SHP77 (cell line): ENCODE results near the gene FOXC1.

Experiments
- DNase-seq, 2 experiments: peaks; one replicate each; lab custom pipeline; 2025; lab: John Stamatoyannopoulos, UW

The FOXC1 gene

GRCh38 chr6:1612299-1612973 is 2.7 kb downstream of the FOXC1 start:
- DNase-seq = no peak

GRCh38 chr6:1612974-1613306 is 3.2 kb downstream of the FOXC1 start:
- DNase-seq = no peak

- DNase-seq = no peak
These were observed 3.6 kb downstream of the FOXC1 start for GRCh38 chr6:1613346-1613687.

GRCh38 chr6:1613688-1614447 is 4.2 kb downstream of the FOXC1 start:
- peak in 1 of 2 experiments; percentile 36 for DNase-seq

- peak; percentile 30 to 38 for DNase-seq
These were observed 4.9 kb downstream of the FOXC1 start for GRCh38 chr6:1614448-1615150.

GRCh38 chr6:1615151-1615852 is 5.6 kb downstream of the FOXC1 start:
- no peak for DNase-seq

GRCh38 chr6:1615853-1616420 is 6.2 kb downstream of the FOXC1 start:
- DNase-seq = no peak

- DNase-seq = no peak
These were observed 7.2 kb downstream of the FOXC1 start for GRCh38 chr6:1616701-1617463.

- DNase-seq = no peak
These were observed 8.0 kb downstream of the FOXC1 start for GRCh38 chr6:1617466-1618310.

GRCh38 chr6:1618311-1619097 is 8.8 kb downstream of the FOXC1 start:
- no peak for DNase-seq

- DNase-seq = no peak
These were observed 9.5 kb downstream of the FOXC1 start for GRCh38 chr6:1619098-1619672.

GRCh38 chr6:1619673-1620503 is 10.2 kb downstream of the FOXC1 start:
- DNase-seq = no peak

- no peak for DNase-seq
These were observed 10.9 kb downstream of the FOXC1 start for GRCh38 chr6:1620504-1621069.

- DNase-seq = no peak
These were observed 11.5 kb downstream of the FOXC1 start for GRCh38 chr6:1621070-1621701.

- no peak for DNase-seq
These were observed 12.6 kb downstream of the FOXC1 start for GRCh38 chr6:1622220-1622850.

GRCh38 chr6:1622851-1623768 is 13.4 kb downstream of the FOXC1 start:
- DNase-seq = no peak
